GM12878 (cell line): ENCODE results near the gene MYO3B.

Experiments used
- CTCF ChIP-seq, 3 experiments: IDR thresholded peaks in 2 of 3; conservative IDR thresholded peaks in 1 of 3; 2 replicates each; pipeline ENCODE4 v1.5.1; 2011; ENCODE audit warnings: low read depth in 3 of 3, low read length in 3 of 3, mild to moderate bottlenecking in 3 of 3, control low read depth in 2 of 3, moderate library complexity in 2 of 3, inconsistent platforms in 1 of 3, mixed read lengths in 1 of 3; ENCODE audit not compliant: control insufficient read depth in 2 of 3, insufficient read depth in 1 of 3; ENCODE audit errors: extremely low read depth in 1 of 3
- POLR2A ChIP-seq: IDR thresholded peaks from 2 replicates; pipeline ENCODE4 v1.6.1; 2011; ENCODE audit warnings: low read depth, mild to moderate bottlenecking, low read length
- SP1 ChIP-seq: IDR thresholded peaks from one replicate; pipeline ENCODE4 v1.6.1; 2011; ENCODE audit warnings: low read depth, low read length
- TF ChIP-seq, protein P1 (sequence below): fragments of 450-650 bp; IDR thresholded peaks from 2 replicates; pipeline ENCODE4 v1.6.1; 2016; ENCODE audit warnings: mild to moderate bottlenecking

GRCh38 chr2:170320948-170321347 is 143.0 kb downstream of the MYO3B start:
- no peak for TF ChIP-seq SP1
- TF ChIP-seq, protein P1, sequence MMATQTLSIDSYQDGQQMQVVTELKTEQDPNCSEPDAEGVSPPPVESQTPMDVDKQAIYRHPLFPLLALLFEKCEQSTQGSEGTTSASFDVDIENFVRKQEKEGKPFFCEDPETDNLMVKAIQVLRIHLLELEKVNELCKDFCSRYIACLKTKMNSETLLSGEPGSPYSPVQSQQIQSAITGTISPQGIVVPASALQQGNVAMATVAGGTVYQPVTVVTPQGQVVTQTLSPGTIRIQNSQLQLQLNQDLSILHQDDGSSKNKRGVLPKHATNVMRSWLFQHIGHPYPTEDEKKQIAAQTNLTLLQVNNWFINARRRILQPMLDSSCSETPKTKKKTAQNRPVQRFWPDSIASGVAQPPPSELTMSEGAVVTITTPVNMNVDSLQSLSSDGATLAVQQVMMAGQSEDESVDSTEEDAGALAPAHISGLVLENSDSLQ, result no peak
- TF ChIP-seq POLR2A, result no peak
- TF ChIP-seq CTCF (IDR thresholded peaks at IDR 0.05 in 2 of 3, conservative IDR thresholded peaks at IDR 0.05 in 1 of 3; ENCODE audit: control insufficient read depth in 2 of 3, extremely low read depth in 1 of 3, insufficient read depth in 1 of 3, low read depth in 3 of 3, low read length in 3 of 3), result no peak
